Lung (tissue), 12 donors: ENCODE measurements around the gene ZNF319. TPM values are rescaled to one million over a fixed set of nuclear protein-coding genes. Genes with fewer than 3 reads are reported as not detected.
A peak's percentile ranks its signal among the peaks of the same experiment; 100 is the strongest.

ENCODE experiments used
- ATAC-seq: fragments of 200-7000 bp; cut with Tn5 transposase; one replicate; pipeline ENCODE4 v1.9.1; 2020; ENCODE audit warnings: moderate number of reproducible peaks; ENCODE audit not compliant: insufficient read depth, low FRiP score
- DNase-seq, 3 donors: peaks; one replicate each; pipeline ENCODE4 v3.0.0-alpha.2; 2013 to 2017
- H3K27ac ChIP-seq, 2 donors: one replicate each; pipeline ENCODE4 v1.5.1; 2013; ENCODE audit warnings: mild to moderate bottlenecking in 2 of 2, moderate library complexity in 2 of 2, control low read depth in 1 of 2, inconsistent platforms in 1 of 2, low read depth in 1 of 2, low read length in 1 of 2
- H3K27me3 ChIP-seq, 3 donors: one replicate each; pipeline ENCODE4 v1.5.1; 2013; ENCODE audit warnings: low read length in 2 of 3; ENCODE audit not compliant: control insufficient read depth in 3 of 3, insufficient read depth in 3 of 3
- H3K36me3 ChIP-seq, 4 donors: one replicate each; pipeline ENCODE4 v1.5.1; 2013; ENCODE audit warnings: low read length in 4 of 4, mild to moderate bottlenecking in 1 of 4, moderate library complexity in 1 of 4; ENCODE audit not compliant: control insufficient read depth in 4 of 4, insufficient read depth in 4 of 4
- H3K4me1 ChIP-seq, 5 donors: one replicate each; pipeline ENCODE4 v1.5.1; 2013; ENCODE audit warnings: low read length in 5 of 5, mild to moderate bottlenecking in 2 of 5, moderate library complexity in 1 of 5; ENCODE audit not compliant: control insufficient read depth in 5 of 5, insufficient read depth in 5 of 5
- H3K4me3 ChIP-seq: one replicate; pipeline ENCODE4 v1.5.1; 2013; ENCODE audit warnings: mild to moderate bottlenecking, control low read depth, moderate library complexity
- H3K9ac ChIP-seq, 2 donors: one replicate each; pipeline ENCODE4 v1.5.1; 2013; ENCODE audit warnings: low read length in 2 of 2, control low read depth in 1 of 2; ENCODE audit not compliant: insufficient read depth in 1 of 2
- H3K9me3 ChIP-seq, 4 donors: one replicate each; pipeline ENCODE4 v1.5.1; 2013; ENCODE audit warnings: low read length in 3 of 4, mild to moderate bottlenecking in 1 of 4, moderate library complexity in 1 of 4; ENCODE audit not compliant: control insufficient read depth in 4 of 4, insufficient read depth in 3 of 4
- WGBS, 2 donors: extraction: QIAGEN DNeasy Blood & Tissue Kit; methylation state at CpG; one replicate each; pipeline ENCODE4 v1.1.7; 2013; 5-methylcytosine and 5-hydroxymethylcytosine counted together
- polyA plus RNA-seq, 2 donors: library from polyadenylated mRNA; stranded (reverse); fragments of 200-250 nt; gene quantifications; one replicate each; pipeline ENCODE4 v1.2.1, GENCODE V29; 2013
- total RNA-seq, 2 donors: library from RNA; depleted of rRNA in 1 of 2; stranded (reverse); fragments of >200 nt in 1 of 2; gene quantifications; one replicate each; pipeline ENCODE4 v1.2.1, GENCODE V29; 2014 to 2021
- TF ChIP-seq, protein P1 (sequence below): IDR thresholded peaks from 2 replicates; pipeline ENCODE4 v1.5.1; 2012; ENCODE audit warnings: mild to moderate bottlenecking; ENCODE audit errors: control extremely low read depth, extremely low read depth
- donor health status: control.
- donor health status: control.
- donor health status: Bipolar disorder and iron deficiency.
- donor health status: healthy.
- donor health status: DM: yes; HTN: yes; CAD: no.

ZNF319 gene
- total and polyA plus RNA-seq, 4 donors = 6.0 to 15.3 (median 9.6) TPM

DNA sequence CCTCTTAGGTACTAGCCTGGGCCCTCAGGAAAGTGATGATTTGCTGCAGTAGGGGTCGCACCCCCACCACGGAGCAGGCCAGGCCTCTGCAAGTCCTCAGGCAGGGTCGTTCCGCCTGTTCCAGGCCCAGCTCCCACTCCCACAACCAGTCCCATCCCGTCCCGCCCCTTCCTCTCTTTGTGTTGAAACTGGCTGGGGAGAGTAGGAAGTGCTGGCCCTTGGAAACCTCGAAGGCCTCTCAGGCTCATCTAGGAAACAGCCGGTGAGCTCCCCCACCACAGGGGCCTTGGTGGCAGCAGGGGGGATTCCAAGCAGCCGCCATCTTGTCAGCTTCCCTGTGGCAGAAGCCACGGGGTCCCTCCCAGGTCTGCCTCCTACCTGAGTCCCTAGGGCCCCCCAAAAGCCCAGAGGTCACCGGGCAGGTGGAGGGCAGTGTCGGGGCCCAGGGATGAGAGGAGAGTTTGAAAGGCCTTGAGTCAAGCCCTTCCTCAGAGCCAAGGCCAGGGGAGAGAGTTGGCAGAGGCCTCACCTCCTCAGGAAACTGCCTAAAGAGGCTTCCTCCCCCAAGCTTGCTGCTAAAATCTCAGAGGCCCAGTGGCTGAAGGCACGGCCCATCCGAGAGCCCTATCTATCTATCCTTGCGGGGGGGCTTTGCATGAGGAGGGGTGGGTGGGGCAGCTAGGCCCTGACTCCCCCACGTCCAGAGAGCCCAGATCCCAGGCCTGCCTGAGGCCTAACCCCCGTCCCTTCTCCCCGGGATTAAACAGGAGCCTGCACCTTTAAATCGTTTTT, 47.3 kb upstream of the ZNF319 start:
- H3K36me3 ChIP-seq = peaks cover 0 to 15% (median 0%) of the 10 kb centered on the region in 4 donors
- no peaks in the 10 kb centered on the region for H3K9me3 ChIP-seq
- peak overlapping the region in 1 of 2 donors; percentile 20 for H3K27ac ChIP-seq
- no peak overlapping the region for H3K9ac ChIP-seq
- TF ChIP-seq, protein P1, sequence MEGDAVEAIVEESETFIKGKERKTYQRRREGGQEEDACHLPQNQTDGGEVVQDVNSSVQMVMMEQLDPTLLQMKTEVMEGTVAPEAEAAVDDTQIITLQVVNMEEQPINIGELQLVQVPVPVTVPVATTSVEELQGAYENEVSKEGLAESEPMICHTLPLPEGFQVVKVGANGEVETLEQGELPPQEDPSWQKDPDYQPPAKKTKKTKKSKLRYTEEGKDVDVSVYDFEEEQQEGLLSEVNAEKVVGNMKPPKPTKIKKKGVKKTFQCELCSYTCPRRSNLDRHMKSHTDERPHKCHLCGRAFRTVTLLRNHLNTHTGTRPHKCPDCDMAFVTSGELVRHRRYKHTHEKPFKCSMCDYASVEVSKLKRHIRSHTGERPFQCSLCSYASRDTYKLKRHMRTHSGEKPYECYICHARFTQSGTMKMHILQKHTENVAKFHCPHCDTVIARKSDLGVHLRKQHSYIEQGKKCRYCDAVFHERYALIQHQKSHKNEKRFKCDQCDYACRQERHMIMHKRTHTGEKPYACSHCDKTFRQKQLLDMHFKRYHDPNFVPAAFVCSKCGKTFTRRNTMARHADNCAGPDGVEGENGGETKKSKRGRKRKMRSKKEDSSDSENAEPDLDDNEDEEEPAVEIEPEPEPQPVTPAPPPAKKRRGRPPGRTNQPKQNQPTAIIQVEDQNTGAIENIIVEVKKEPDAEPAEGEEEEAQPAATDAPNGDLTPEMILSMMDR = no peak
- H3K27me3 ChIP-seq = no peaks in the 10 kb centered on the region
- no peak overlapping the region for H3K4me3 ChIP-seq
- H3K4me1 ChIP-seq = peaks cover 0 to 15% (median 4%) of the 10 kb centered on the region in 5 donors
- 57 to 75% methylated on average over 19 of the region's 19 CpGs for WGBS, 2 donors
- DNase-seq = peak in 2 of 3 donors; percentile 32 to 60
- ATAC-seq = no peak

DNA sequence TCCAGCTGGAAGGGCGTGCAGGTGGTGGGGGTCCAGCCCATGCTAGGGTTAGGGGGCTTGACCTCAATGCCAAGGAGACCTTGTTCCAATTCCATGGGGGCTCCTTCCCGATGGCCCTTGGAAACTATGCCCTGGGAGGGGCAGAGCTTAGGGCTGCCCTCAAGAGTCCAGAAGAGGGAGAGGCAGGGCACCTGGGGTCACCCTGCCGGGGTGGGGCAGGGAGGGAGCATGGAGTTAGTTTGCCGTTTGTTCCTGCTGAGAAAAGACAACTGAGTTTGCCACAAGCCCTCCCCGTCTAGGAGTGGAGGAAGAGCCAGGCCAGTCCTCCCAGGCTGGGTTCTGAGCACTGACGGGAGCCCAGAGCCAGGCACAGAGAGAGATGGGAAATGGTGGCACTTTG, 46.5 kb upstream of the ZNF319 start:
- Histone ChIP-seq H3K4me1 (peaks cover 0 to 15% (median 4%) of the 10 kb centered on the region in 5 donors), H3K27ac (peak overlapping the region in 1 of 2 donors; percentile 20), H3K9ac (no peak overlapping the region), H3K9me3 (no peaks in the 10 kb centered on the region), H3K27me3 (no peaks in the 10 kb centered on the region), H3K4me3 (no peak overlapping the region), H3K36me3 (peaks cover 0 to 23% (median 0%) of the 10 kb centered on the region in 4 donors)
- ATAC-seq (no peak), DNase-seq (no peak)
- TF ChIP-seq, protein P1 = no peak
- WGBS, 2 donors = 59 to 76% methylated on average over 5 to 6 of the region's 6 CpGs

DNA sequence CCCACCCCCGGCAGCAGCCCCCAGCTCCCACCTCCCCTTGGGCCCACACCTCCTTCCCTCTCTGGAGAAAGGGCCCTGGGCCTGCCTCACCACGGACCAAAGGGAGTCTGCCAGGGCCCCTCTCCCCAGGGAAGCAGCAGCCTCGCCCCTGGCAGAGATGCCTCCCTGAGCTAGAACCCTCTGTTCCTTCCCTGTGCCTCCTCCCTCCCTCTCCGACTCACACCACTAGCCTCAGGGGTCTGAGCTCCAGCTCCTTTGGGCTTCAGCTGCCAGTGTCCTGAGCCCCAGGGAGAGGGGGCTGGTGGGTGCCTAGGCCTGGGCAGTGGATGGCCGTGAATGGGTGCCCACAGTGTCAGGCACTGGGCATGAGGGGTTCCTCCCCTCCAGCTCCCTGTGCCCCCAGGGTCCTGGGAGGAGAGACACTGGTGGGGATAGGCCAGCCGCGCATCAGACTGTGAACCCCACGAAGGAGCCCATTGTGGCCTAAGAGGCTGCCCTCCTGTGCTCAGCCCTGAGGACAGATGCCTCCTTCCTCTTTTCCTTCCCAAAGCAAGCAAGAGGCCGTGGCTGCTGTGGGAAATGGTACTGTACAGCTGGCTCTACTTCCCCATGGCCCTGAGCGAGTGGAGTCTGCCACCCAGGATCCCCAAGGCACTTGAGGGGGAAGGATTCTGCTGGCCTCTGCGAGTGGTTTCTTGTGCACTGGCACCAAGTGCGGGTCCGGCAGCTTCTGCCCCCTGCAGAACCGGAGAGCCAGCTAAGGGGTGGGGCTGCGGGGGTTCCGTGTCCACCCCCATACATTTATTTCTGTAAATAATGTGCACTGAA, 45.8 kb upstream of the ZNF319 start:
- no peak for DNase-seq
- Histone ChIP-seq H3K36me3 (peaks cover 0 to 30% (median 0%) of the 10 kb centered on the region in 4 donors), H3K4me1 (peaks cover 0 to 15% (median 4%) of the 10 kb centered on the region in 5 donors), H3K9me3 (no peaks in the 10 kb centered on the region), H3K9ac (no peak overlapping the region), H3K27ac (no peak overlapping the region), H3K4me3 (no peak overlapping the region), H3K27me3 (no peaks in the 10 kb centered on the region)
- WGBS, 2 donors = 71 to 72% methylated on average over 16 of the region's 16 CpGs
- ATAC-seq = no peak
- TF ChIP-seq, protein P1 = no peak
